ENCODE measurements around the gene SEPTIN6.
"Not testable (repeated sequence)": the region's sequence is repeated elsewhere in the genome, so short reads cannot be mapped to it uniquely, and the experiment has no call there.

SEPTIN6 gene

GRCh38 chrX:119684916-119685224 is 8.1 kb downstream of the SEPTIN6 start:
- peak overlapping the region; percentile 94 for H3K27ac ChIP-seq (replicated peaks)
- DNase-seq (ENCODE audit: low read depth in 1 of 2, low spot score in 1 of 2), result no peak
- H3K27me3 ChIP-seq (ENCODE audit: insufficient read depth, poor library complexity, severe bottlenecking), result no peaks in the 10 kb centered on the region
- H3K4me3 ChIP-seq (replicated peaks; ENCODE audit: insufficient read depth, low read length), result peak overlapping the region; percentile 22
- TF ChIP-seq SPI1 (IDR thresholded peaks at IDR 0.05; ENCODE audit: borderline replicate concordance, low read depth) (no peak), POLR2AphosphoS5 (IDR thresholded peaks at IDR 0.05; ENCODE audit: low read depth) (no peak), GABPA (IDR thresholded peaks at IDR 0.05; ENCODE audit: low read depth) (no peak), CTCF (IDR thresholded peaks at IDR 0.05; ENCODE audit: insufficient read depth, low read length) (no peak), REST (IDR thresholded peaks at IDR 0.05; ENCODE audit: insufficient replicate concordance, low read depth) (no peak)

- not testable (repeated sequence) for H3K4me3 ChIP-seq (replicated peaks; ENCODE audit: insufficient read depth, low read length); H3K27me3 ChIP-seq (ENCODE audit: insufficient read depth, poor library complexity, severe bottlenecking)
- DNase-seq (ENCODE audit: low read depth in 1 of 2, low spot score in 1 of 2), result peak in 1 of 2 experiments; percentile 56
- H3K27ac ChIP-seq (replicated peaks), result peak overlapping the region; percentile 94
Measured at GRCh38 chrX:119684312-119684711, 8.7 kb downstream of the SEPTIN6 start.

- H3K27ac ChIP-seq (replicated peaks), result peak overlapping the region; percentile 94
- no peaks in the 10 kb centered on the region for H3K27me3 ChIP-seq (ENCODE audit: insufficient read depth, poor library complexity, severe bottlenecking)
- TF ChIP-seq POLR2AphosphoS5 (IDR thresholded peaks at IDR 0.05; ENCODE audit: low read depth) (no peak), SPI1 (IDR thresholded peaks at IDR 0.05; ENCODE audit: borderline replicate concordance, low read depth) (peak; percentile 73; the same call in 1 of the 2 replicates), REST (IDR thresholded peaks at IDR 0.05; ENCODE audit: insufficient replicate concordance, low read depth) (no peak)
- peak in 1 of 2 experiments; percentile 70 for DNase-seq (ENCODE audit: low read depth in 1 of 2, low spot score in 1 of 2)
- H3K4me3 ChIP-seq (replicated peaks; ENCODE audit: insufficient read depth, low read length), result no peak overlapping the region
Measured at GRCh38 chrX:119682019-119682989, 10.7 kb downstream of the SEPTIN6 start.

GRCh38 chrX:119677654-119677981 is 15.3 kb downstream of the SEPTIN6 start:
- Histone ChIP-seq H3K4me3 (replicated peaks; ENCODE audit: insufficient read depth, low read length) (no peak overlapping the region), H3K27me3 (ENCODE audit: insufficient read depth, poor library complexity, severe bottlenecking) (no peaks in the 10 kb centered on the region), H3K27ac (replicated peaks) (no peak overlapping the region)
- TF ChIP-seq CTCF (IDR thresholded peaks at IDR 0.05; ENCODE audit: insufficient read depth, low read length) (no peak), POLR2AphosphoS5 (IDR thresholded peaks at IDR 0.05; ENCODE audit: low read depth) (no peak), SPI1 (IDR thresholded peaks at IDR 0.05; ENCODE audit: borderline replicate concordance, low read depth) (no peak), REST (IDR thresholded peaks at IDR 0.05; ENCODE audit: insufficient replicate concordance, low read depth) (no peak), GABPA (IDR thresholded peaks at IDR 0.05; ENCODE audit: low read depth) (no peak)
- DNase-seq (ENCODE audit: low read depth in 1 of 2, low spot score in 1 of 2), result no peak

Measured in HL-60 (cell line).